Rectal smooth muscle tissue (tissue), 1 donor: ENCODE measurements around the gene WDR87.
A peak's percentile ranks its signal among the peaks of the same experiment; 100 is the strongest.

Source experiments
- H3K27ac ChIP-seq: one replicate; pipeline ENCODE4 v1.7.0; 2013; ENCODE audit warnings: low read depth, low read length, inconsistent platforms
- H3K27me3 ChIP-seq: one replicate; pipeline ENCODE4 v1.7.0; 2013; ENCODE audit warnings: low read length; ENCODE audit not compliant: control insufficient read depth, insufficient read depth
- H3K36me3 ChIP-seq: one replicate; pipeline ENCODE4 v1.7.0; 2013; ENCODE audit warnings: low read length; ENCODE audit not compliant: control insufficient read depth, insufficient read depth
- H3K4me1 ChIP-seq: one replicate; pipeline ENCODE4 v1.7.0; 2013; ENCODE audit warnings: low read length; ENCODE audit not compliant: control insufficient read depth, insufficient read depth
- H3K4me3 ChIP-seq: one replicate; pipeline ENCODE4 v1.7.0; 2013; ENCODE audit warnings: low read length
- H3K9ac ChIP-seq: one replicate; pipeline ENCODE4 v1.7.0; 2013; ENCODE audit warnings: low read length

Gene WDR87

GRCh38 chr19:37941782-37942515, 35.6 kb upstream of the WDR87 start:
- Histone ChIP-seq H3K27ac (no peak overlapping the region), H3K4me3 (no peak overlapping the region), H3K27me3 (no peaks in the 10 kb centered on the region), H3K36me3 (no peaks in the 10 kb centered on the region), H3K9ac (no peak overlapping the region), H3K4me1 (no peaks in the 10 kb centered on the region)

DNA sequence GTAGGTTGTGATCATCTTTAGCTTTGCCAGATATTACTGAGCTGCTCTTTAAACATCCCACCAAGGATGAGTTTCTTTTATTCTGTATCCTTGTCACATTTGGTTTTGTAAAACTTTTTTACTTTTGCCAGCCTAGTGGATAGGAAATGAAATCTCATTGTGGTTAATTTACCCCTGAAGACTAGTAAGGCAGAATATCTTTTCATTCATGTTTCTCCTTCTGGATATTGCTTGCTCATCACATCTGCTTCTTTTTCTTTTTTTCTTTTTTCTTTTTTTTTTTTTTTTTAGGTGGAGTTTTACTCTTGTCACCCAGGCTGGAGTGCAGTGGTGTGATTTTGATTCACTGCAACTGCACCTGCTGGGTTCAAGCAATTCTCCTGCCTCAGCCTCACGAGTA, 32.0 kb upstream of the WDR87 start:
- Histone ChIP-seq H3K4me3 (no peak overlapping the region), H3K36me3 (no peaks in the 10 kb centered on the region), H3K4me1 (no peaks in the 10 kb centered on the region), H3K27me3 (no peaks in the 10 kb centered on the region), H3K27ac (no peak overlapping the region), H3K9ac (no peak overlapping the region)

GRCh38 chr19:37936886-37937285, 30.5 kb upstream of the WDR87 start:
- Histone ChIP-seq H3K27ac (no peak overlapping the region), H3K36me3 (no peaks in the 10 kb centered on the region), H3K4me1 (no peaks in the 10 kb centered on the region), H3K27me3 (no peaks in the 10 kb centered on the region), H3K9ac (no peak overlapping the region), H3K4me3 (no peak overlapping the region)

- Histone ChIP-seq H3K27me3 (no peaks in the 10 kb centered on the region), H3K4me1 (no peaks in the 10 kb centered on the region), H3K27ac (no peak overlapping the region), H3K36me3 (no peaks in the 10 kb centered on the region), H3K9ac (no peak overlapping the region), H3K4me3 (no peak overlapping the region)
These were observed 29.8 kb upstream of the WDR87 start for GRCh38 chr19:37936166-37936565.

DNA sequence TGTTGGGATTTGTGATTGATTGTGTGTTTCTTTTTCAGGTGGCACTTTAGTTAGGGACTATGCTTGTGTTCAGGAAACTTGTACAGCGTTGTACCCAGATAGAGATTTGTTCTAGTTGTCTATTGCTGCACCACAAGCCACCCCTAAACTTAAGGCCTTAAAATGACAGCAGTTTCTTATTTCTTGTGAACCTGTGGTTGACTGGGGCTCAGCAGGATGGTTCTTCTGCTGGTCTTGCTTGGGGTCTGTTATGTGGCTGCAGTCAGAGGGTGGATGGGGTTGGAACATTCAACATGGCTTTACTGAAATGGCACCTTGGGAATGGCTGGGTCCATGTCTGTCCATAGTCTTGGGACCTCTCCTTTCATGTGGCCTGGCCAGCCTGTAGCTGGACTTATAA, 28.9 kb upstream of the WDR87 start:
- H3K9ac ChIP-seq = no peak overlapping the region
- H3K36me3 ChIP-seq = no peaks in the 10 kb centered on the region
- no peaks in the 10 kb centered on the region for H3K27me3 ChIP-seq
- no peak overlapping the region for H3K4me3 ChIP-seq
- no peak overlapping the region for H3K27ac ChIP-seq
- H3K4me1 ChIP-seq = no peaks in the 10 kb centered on the region

GRCh38 chr19:37933937-37934358, 27.6 kb upstream of the WDR87 start:
- Histone ChIP-seq H3K4me3 (no peak overlapping the region), H3K4me1 (no peaks in the 10 kb centered on the region), H3K27me3 (no peaks in the 10 kb centered on the region), H3K36me3 (no peaks in the 10 kb centered on the region), H3K27ac (no peak overlapping the region), H3K9ac (no peak overlapping the region)

GRCh38 chr19:37932985-37933936, 26.9 kb upstream of the WDR87 start:
- H3K9ac ChIP-seq = no peak overlapping the region
- no peaks in the 10 kb centered on the region for H3K36me3 ChIP-seq
- no peaks in the 10 kb centered on the region for H3K4me1 ChIP-seq
- H3K4me3 ChIP-seq = peak overlapping the region; percentile 56
- H3K27me3 ChIP-seq = no peaks in the 10 kb centered on the region
- no peak overlapping the region for H3K27ac ChIP-seq

DNA sequence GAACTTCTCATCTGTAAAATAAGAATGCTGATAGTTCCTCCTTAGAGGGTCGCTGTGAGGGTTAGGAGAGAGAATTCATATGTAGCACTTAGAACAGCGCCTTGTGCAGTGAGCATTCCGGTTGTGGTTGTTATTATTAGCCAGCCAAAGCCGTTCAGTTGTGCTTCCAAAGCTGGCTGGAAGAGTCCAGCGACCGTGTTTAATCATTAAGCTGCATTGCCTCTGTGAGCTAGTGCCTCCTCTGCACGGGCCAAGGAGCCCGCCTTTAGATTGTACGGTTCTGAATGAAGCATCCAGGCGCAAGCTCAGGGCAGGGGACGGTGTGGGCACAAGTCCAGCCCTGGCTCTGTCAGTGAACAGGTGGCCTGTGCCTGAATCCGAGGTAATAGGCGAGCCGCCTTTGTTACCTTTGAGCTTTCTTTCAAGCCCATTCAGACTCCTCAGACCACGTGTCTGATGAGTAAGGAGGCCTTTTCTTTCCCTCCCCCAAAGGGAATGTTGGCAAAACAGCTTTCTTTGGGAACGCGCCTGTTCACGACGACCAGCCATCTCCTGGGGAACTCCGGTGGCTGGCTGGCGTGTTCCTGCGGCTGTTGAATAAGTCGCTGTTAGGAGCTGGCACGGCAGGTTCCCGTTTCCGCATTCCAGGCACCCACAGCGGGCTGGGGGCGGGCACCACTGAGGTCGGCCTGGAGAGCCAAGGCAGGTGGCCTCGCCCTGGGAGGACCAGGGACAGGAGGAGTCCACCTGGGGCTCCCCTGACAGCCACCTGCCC, 25.7 kb upstream of the WDR87 start:
- Histone ChIP-seq H3K27me3 (no peaks in the 10 kb centered on the region), H3K36me3 (no peaks in the 10 kb centered on the region), H3K4me1 (no peaks in the 10 kb centered on the region), H3K9ac (no peak overlapping the region), H3K4me3 (peak overlapping the region; percentile 56), H3K27ac (no peak overlapping the region)

GRCh38 chr19:37930416-37930815, 24.0 kb upstream of the WDR87 start:
- Histone ChIP-seq H3K36me3 (no peaks in the 10 kb centered on the region), H3K4me1 (no peaks in the 10 kb centered on the region), H3K27ac (no peak overlapping the region)

DNA sequence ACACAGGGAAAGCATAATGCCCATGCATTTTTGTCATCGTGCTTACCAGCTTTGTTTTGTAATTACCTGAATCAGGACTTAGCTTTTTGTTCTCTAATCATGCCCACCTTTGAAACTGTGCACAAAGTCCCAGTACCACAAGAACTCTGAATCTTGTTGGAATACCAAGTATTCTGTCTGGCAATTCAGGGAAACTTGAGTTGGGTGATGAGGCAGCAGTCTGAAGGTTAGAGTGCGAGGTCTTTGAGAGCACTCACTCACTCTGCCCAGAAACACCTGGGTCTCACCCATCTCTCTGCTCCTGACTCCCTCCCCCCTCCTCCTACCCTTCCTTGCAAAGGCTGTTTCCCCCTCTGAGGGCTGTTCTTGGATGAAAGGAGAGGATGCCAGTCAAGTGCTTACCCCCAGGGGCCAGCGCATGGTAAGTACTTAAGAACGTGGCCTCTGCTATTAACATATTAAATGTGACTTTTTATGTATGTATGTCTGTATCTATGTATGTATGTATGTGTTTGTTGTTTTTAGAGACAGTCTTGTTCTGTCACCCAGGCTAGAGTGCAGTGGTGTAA, 23.0 kb upstream of the WDR87 start:
- no peaks in the 10 kb centered on the region for H3K36me3 ChIP-seq
- H3K4me1 ChIP-seq = no peaks in the 10 kb centered on the region
- H3K27me3 ChIP-seq = no peaks in the 10 kb centered on the region
- H3K9ac ChIP-seq = no peak overlapping the region
- no peak overlapping the region for H3K4me3 ChIP-seq
- H3K27ac ChIP-seq = no peak overlapping the region

More at GRCh38 chr19:37930416-37930815, 24.0 kb upstream of the WDR87 start:
- no peak overlapping the region for H3K9ac ChIP-seq
- H3K4me3 ChIP-seq = no peak overlapping the region
- no peaks in the 10 kb centered on the region for H3K27me3 ChIP-seq

DNA sequence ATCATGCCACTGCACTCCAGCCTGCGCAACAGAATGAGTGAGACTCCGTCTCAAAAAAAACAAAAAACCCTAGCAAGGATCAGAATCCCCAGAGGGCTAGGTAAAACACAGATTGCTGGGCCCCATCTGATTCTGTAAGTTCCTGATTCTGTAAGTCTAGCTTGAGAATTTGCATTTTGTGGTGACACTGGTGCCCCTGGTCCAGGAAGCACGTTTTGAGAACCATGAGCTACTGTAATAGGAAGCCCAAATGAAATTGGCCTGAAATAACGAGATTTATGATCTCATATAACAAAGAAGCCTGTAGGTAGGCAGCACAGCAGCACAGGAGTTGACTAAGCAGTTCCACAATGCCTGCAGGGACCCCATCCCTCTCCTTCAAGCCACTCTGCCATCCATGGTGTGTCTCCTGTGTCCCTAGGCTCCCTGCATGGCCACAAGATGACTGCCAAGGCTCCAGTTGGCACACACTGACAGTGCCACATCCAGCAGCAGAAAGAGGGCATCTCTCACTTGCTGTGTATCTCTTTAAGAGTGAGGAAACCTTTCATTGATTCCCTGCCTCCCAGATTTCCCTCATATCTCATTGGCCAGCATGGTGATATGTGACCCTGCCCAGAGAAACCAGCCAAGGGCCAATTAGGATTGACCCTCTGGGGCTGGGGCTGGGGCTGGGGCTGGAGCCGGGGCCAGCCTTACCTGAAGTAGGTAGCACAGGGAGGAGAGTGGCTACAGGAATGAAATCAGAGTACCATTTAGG, 22.3 kb upstream of the WDR87 start:
- H3K27ac ChIP-seq = no peak overlapping the region
- H3K9ac ChIP-seq = no peak overlapping the region
- H3K27me3 ChIP-seq = no peaks in the 10 kb centered on the region
- no peaks in the 10 kb centered on the region for H3K36me3 ChIP-seq
- H3K4me1 ChIP-seq = no peaks in the 10 kb centered on the region
- no peak overlapping the region for H3K4me3 ChIP-seq
